Testis (tissue), 2 donors: ENCODE measurements around the gene TMEM178B.

Experiments
- CTCF ChIP-seq, 3 experiments: fragments of 450-650 bp in 2 of 3; fragments of 200-600 bp in 1 of 3; sonication (generic) in 1 of 3; IDR thresholded peaks; one replicate each; pipeline ENCODE4 v1.5.1; 2016 to 2019; ENCODE audit warnings: antibody characterized with exemption in 3 of 3, mild to moderate bottlenecking in 2 of 3, moderate library complexity in 1 of 3
- POLR2A ChIP-seq: fragments of 450-650 bp; IDR thresholded peaks from one replicate; pipeline ENCODE4 v1.6.1; 2017; ENCODE audit warnings: antibody characterized with exemption, mild to moderate bottlenecking, moderate library complexity

GRCh38 chr7:141264511-141264910, 190.6 kb downstream of the TMEM178B start:
- no peak for TF ChIP-seq CTCF (IDR thresholded peaks at IDR 0.05)
- TF ChIP-seq POLR2A = no peak
